ENCODE measurements around the gene HNRNPR.

The HNRNPR gene

GRCh38 chr1:23291706-23292105 lies 52.4 kb downstream of the HNRNPR start:
- no peak for TF ChIP-seq CTCF (conservative IDR thresholded peaks at IDR 0.05; ENCODE audit: low read depth, low read length)
- no peaks in the 10 kb centered on the region for H3K27me3 ChIP-seq (ENCODE audit: insufficient read depth, low read depth)
- no peak overlapping the region for H3K4me2 ChIP-seq
- H4K20me1 ChIP-seq (ENCODE audit: insufficient read depth), result no peaks in the 10 kb centered on the region
- H3K36me3 ChIP-seq (ENCODE audit: insufficient read depth), result no peaks in the 10 kb centered on the region
- no peaks in the 10 kb centered on the region for H3K79me2 ChIP-seq (ENCODE audit: insufficient read depth, low read depth)
- H3K27ac ChIP-seq, result no peak overlapping the region
- no peak overlapping the region for H3K4me3 ChIP-seq (IDR thresholded peaks at IDR 0.05; ENCODE audit: insufficient read depth, low read depth, low read length)
- no peaks in the 10 kb centered on the region for H3K4me1 ChIP-seq (ENCODE audit: low read depth, poor library complexity, severe bottlenecking)
- no peak overlapping the region for H2AFZ ChIP-seq (ENCODE audit: low read depth)
- no peak overlapping the region for H3K9ac ChIP-seq

DNA sequence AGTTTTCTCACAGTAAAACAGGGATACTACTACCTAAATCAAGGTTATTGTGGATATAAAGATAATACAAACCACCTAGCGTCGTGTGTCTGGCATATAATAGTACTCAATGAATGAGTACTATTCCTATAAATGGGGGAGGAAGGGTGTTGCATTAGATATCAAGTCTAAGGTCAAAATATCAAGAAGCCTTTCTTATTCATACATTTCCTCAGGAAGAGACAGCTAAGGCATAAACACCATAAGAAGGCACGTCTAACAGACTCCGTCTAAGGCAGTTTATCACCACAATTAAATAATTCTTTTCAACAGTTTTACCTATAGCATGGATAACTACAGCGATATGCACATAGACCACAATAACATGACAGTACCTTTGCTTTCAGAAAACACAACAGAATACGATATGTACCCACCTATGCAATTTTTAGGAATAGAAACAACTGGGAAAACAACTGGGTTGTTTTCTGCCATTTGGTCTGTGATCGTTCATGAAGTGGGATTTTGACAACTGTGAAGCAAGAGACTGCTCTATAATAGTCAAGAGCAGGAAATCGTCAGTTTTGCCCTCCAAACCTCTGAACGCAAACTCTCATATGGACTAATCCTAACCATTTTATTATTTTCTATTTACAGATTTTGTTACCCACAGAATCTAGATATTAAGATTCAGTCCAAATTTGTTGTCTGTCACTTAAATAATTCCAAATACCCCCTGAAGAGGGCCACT lies 53.1 kb downstream of the HNRNPR start:
- Histone ChIP-seq H3K36me3 (ENCODE audit: insufficient read depth) (no peaks in the 10 kb centered on the region), H2AFZ (ENCODE audit: low read depth) (no peak overlapping the region), H3K4me2 (no peak overlapping the region), H3K79me2 (ENCODE audit: insufficient read depth, low read depth) (no peaks in the 10 kb centered on the region), H3K4me3 (IDR thresholded peaks at IDR 0.05; ENCODE audit: insufficient read depth, low read depth, low read length) (no peak overlapping the region), H3K9ac (no peak overlapping the region), H3K4me1 (ENCODE audit: low read depth, poor library complexity, severe bottlenecking) (no peaks in the 10 kb centered on the region), H3K27ac (no peak overlapping the region), H3K27me3 (ENCODE audit: insufficient read depth, low read depth) (no peaks in the 10 kb centered on the region), H4K20me1 (ENCODE audit: insufficient read depth) (no peaks in the 10 kb centered on the region)
- no peak for TF ChIP-seq CTCF (conservative IDR thresholded peaks at IDR 0.05; ENCODE audit: low read depth, low read length)

- Histone ChIP-seq H3K4me1 (ENCODE audit: low read depth, poor library complexity, severe bottlenecking) (no peaks in the 10 kb centered on the region), H2AFZ (ENCODE audit: low read depth) (no peak overlapping the region), H3K36me3 (ENCODE audit: insufficient read depth) (no peaks in the 10 kb centered on the region), H3K27me3 (ENCODE audit: insufficient read depth, low read depth) (no peaks in the 10 kb centered on the region), H4K20me1 (ENCODE audit: insufficient read depth) (no peaks in the 10 kb centered on the region), H3K79me2 (ENCODE audit: insufficient read depth, low read depth) (no peaks in the 10 kb centered on the region), H3K9ac (no peak overlapping the region), H3K27ac (no peak overlapping the region), H3K4me2 (no peak overlapping the region), H3K4me3 (IDR thresholded peaks at IDR 0.05; ENCODE audit: insufficient read depth, low read depth, low read length) (no peak overlapping the region)
- TF ChIP-seq CTCF (conservative IDR thresholded peaks at IDR 0.05; ENCODE audit: low read depth, low read length), result no peak
These were observed 55.4 kb downstream of the HNRNPR start for GRCh38 chr1:23288671-23289070.

GRCh38 chr1:23288201-23288600 lies 55.9 kb downstream of the HNRNPR start:
- Histone ChIP-seq H2AFZ (ENCODE audit: low read depth) (no peak overlapping the region), H3K27ac (no peak overlapping the region), H3K4me1 (ENCODE audit: low read depth, poor library complexity, severe bottlenecking) (no peaks in the 10 kb centered on the region), H3K27me3 (ENCODE audit: insufficient read depth, low read depth) (no peaks in the 10 kb centered on the region), H3K36me3 (ENCODE audit: insufficient read depth) (no peaks in the 10 kb centered on the region), H4K20me1 (ENCODE audit: insufficient read depth) (no peaks in the 10 kb centered on the region), H3K79me2 (ENCODE audit: insufficient read depth, low read depth) (no peaks in the 10 kb centered on the region), H3K4me2 (no peak overlapping the region), H3K9ac (no peak overlapping the region), H3K4me3 (IDR thresholded peaks at IDR 0.05; ENCODE audit: insufficient read depth, low read depth, low read length) (no peak overlapping the region)
- TF ChIP-seq CTCF (conservative IDR thresholded peaks at IDR 0.05; ENCODE audit: low read depth, low read length), result no peak

Data from KMS-11 (cell line).